ENCODE data around the gene C19orf44.
A peak's percentile ranks its signal among the peaks of the same experiment; 100 is the strongest.
"Not testable (repeated sequence)": the region's sequence is repeated elsewhere in the genome, so short reads cannot be mapped to it uniquely, and the experiment has no call there.

C19orf44 gene

DNA sequence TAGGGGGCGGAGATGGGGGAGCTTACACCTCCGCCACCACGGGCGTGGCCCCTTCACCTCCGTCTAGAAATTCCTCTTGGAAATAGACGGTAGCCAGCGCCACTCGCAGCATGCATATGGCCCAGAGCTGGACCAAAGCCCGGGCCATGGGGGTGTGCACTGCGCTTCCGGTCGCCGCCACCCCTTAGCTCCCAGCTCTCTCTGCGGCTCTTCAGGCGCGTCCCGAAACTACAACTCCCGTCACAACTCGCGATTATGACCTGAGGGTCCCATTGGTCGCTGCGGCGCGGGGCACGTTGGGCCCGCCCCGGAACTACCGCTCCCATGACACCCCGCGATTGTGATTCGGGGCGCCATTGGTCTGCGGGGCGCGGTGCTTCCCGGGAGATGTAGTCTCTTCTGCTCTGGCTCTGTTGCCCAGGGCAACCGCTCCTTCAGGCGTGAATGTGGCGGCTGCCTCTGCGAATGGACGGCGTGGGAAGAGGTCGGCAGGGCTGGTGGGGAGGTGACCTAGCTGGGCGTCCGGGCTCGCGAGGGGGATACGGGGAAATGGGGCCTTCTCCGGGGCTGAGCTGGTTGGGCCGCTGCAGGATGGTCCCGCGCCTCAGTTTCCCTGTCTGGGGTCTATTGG is at the start of gene C19orf44, which contains the start of gene CALR3:
TSS of gene C19orf44 (plus strand) at position 413 of the 631 bp plus-strand sequence. CDS start 4,399 bp downstream, outside the sequence.
TSS of gene CALR3 (minus strand) at position 186 of the 631 bp plus-strand sequence. CDS start at position 148, 38 bp downstream.
- FAIRE-seq (peak; percentile 95), DNase-seq (ENCODE audit: insufficient read length, low spot score) (peak; percentile 92)

DNA sequence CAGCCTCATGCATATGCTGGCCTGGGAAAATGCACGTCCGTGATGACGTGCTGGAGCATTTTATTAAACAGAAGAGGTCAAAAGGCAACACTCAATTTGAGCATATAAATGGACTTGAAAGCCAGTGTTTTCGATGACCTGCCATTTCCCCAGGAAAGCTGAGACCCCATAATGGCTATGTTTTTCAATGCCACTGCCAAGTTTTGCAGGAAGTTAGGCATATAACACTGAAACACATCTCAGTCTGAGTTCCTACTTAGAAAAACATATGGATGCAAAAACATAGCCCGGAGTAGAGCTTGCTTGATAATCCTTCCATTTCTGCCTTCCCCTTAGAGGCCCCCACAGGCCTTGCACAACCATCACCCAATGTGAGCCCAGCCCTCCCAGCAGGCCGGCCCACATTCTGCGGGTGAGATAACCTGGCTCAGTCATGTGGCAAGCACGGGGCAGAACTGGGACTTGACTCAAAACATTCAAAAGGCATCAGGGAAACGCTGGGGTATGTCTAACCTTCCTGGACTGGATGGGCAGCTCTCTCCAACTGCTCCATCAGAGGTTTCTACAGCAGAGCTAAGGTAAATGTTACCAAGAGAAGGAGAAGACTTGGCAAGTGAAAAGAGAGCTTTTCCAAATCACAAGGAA is 49.3 kb upstream of the C19orf44 start:
- peak; percentile 85 for FAIRE-seq
- DNase-seq (ENCODE audit: insufficient read length, low spot score): no peak

DNA sequence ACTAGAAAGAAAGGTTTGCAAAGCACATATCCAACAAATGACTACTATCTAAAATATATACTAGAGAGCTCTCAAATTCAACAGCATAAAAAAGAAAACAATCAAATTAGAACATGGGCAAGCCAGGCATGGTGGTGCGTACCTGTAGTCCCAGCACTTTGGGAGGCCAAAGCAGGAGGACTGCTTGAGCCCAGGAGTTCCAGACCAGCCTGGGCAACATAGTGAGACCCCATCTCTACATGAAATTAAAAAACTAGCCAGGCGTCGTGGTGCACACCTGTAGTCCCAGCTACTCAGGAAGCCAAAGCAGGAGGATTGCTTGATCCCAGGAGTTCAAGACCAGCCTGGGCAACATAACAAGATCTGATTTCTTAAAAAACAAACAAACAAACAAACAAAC is 47.3 kb upstream of the C19orf44 start:
- not testable (repeated sequence) for FAIRE-seq; DNase-seq (ENCODE audit: insufficient read length, low spot score)

DNA sequence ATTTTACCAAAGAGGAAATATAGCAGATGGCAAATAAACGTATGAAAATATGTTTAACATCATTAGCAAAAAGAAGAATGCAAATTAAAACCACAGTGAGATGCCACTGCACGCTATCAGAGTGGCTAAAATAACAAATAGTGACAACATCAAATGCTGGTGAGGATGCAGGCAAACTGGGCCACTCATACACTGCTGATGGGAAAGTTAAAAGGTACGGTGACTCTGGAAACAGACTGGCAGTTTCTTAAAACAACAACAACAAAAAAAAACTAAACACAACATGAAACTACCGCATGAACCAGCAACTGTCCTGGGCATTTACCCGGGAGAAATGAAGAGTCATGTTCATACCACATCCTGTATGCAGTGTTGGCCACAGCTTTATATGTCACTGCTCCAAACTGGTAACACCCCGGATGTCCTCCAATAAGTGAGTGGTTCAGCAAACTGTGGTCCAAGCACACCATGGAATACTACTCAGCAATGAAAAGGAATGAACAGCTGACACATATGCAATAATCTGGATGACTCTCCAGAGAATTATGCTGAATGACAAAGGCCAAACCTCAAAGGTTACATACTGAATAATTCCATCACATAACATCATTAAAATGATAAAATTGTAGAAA is 46.7 kb upstream of the C19orf44 start:
- peak; percentile 87 for FAIRE-seq
- no peak for DNase-seq (ENCODE audit: insufficient read length, low spot score)

DNA sequence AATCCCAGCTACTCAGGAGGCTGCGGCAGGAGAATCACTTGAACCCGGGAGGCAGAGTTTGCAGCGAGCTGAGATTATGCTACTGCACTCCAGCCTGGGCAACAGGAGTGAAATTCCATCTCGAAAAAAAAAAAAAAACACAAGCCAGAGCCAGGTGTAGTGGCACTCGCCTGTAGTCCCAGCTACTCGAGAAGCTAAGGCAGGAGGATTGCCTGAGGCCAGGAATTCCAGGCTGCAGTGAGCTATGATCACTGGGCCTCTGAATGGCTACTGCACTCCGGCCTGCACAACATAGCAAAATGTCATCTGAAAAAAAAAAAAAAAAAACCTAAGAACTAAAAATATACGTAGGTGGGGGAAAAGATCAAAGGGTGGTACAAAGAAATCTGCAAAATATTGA is 43.9 kb upstream of the C19orf44 start:
- no peak for DNase-seq (ENCODE audit: insufficient read length, low spot score)
- no peak for FAIRE-seq

DNA sequence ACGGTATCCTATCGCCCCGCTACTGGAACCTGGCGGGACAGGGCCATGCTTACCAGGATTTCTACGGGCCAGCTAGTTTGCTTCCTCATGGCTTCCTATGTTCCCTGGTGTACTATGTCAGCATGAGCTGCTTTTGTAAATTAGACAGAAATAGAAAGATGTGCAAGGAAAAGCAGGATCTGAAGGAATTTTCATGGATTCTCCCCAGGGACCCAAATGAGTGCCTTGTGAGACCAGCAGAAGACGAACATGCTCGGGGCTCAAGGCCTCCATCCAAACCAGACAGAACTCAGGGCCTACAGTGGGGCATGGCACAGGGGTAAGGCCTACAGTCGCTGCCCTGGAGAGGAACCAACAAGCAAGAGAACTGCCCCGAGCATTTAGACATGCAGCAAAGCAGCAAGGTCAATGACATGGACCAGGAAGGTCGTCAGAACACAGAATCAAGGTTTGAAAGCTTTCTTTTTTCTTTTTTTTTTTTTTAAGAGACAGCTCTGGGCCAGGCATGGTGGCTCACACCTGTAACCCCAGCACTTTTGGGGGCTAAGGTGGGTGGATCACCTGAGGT is 41.8 kb upstream of the C19orf44 start:
- no peak for DNase-seq (ENCODE audit: insufficient read length, low spot score)
- no peak for FAIRE-seq

DNA sequence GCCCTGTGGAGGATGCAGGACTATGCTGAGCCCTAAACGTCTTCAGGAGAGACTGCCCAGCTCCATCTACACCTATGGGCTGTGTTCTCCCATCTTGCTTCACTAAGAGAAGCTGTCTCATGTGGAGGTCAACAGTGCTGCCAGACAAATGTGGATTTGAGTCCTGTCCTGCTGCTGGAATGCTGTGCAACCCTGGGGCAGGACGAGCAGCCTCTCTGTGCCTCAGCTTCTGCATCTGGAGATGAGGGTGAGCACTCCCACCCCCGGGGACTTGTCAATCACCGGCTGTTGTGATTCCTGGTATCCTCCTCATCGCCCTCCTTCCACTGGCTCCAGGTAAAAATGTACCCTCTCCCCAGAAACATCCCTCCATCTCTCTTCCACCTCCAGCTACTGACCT is 40.7 kb upstream of the C19orf44 start:
- DNase-seq (ENCODE audit: insufficient read length, low spot score) (no peak), FAIRE-seq (no peak)

DNA sequence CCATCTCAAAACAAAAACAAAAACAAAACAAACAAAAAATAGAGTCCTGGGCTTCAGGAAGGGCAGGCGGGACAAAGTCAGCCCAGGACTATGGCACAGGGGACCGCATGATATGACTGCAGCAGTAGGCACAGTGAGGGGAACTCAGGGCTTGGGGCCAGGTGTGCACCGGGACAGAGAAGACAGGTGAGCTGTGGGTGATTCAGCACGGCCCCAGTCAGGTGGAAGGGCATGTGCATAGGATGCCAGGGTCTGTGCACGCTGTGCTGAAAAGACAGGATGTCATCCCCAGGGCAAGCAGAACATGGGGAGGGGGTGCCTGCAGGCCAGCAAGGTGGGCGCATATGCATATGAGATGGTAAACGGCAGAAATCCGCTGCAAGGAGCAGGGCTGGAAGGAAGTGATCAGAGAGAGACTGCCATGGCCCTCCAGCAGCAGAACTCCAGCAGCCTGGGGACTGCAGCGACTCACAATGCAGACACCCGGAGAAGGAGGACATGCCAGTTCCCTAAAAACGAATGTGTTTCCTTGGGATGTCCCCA is 39.5 kb upstream of the C19orf44 start:
- FAIRE-seq (no peak), DNase-seq (ENCODE audit: insufficient read length, low spot score) (no peak)

DNA sequence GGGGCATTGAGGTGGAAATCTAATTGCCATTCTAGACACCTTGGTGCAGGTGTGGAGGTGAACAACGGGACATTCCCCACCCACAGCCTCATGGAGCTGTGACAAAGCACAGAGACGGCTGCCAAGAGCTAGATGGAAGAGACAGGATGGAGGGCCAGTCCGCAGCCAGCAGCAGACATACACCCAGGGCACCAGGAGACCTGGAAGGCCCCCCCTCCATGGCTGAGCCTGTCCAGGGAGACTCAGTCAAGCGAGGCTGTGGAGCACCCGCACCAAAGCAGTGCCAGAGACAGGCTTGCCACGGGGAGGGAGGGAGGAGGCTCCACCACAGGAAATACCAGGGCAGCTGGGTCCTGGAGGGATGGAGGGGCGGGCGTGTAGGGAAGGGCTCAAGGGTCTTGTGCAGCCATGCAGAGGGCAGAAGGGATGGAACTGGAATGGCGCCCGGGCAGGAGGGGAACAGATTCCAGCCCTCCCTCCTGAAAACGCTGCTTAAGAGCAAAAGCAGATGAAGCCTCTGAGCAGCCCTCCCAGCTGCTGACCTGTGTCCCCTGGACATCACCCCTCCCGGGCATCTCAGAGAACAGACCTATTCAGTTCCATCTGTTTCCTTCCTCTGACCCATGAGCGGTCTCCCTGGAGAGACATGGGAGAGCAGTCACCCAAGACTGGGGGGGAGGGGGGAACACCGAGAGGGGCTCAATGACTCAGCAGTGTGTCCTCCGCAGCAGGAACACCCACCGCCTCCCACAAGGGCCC is 38.8 kb upstream of the C19orf44 start:
- DNase-seq (ENCODE audit: insufficient read length, low spot score): no peak
- FAIRE-seq: peak; percentile 52

DNA sequence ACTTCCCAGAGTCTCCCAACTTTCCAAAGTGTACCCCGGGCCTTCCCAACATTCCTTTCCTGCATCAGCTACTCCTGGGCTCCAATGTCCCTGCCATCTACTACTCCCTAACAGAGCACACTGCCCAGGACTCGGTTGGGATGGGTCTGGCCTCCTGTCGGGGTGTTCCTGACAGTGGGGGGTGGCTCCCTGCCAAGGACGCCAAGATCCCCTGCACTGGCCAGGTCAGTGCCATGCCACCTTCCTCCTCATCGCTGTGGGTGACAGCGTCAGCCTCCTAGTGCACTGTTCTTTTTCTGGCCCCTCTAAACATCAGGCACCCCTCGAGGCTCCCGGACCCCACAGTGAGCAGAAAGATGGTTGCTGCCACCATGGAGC is 38.3 kb upstream of the C19orf44 start:
- DNase-seq (ENCODE audit: insufficient read length, low spot score) (no peak), FAIRE-seq (no peak)

DNA sequence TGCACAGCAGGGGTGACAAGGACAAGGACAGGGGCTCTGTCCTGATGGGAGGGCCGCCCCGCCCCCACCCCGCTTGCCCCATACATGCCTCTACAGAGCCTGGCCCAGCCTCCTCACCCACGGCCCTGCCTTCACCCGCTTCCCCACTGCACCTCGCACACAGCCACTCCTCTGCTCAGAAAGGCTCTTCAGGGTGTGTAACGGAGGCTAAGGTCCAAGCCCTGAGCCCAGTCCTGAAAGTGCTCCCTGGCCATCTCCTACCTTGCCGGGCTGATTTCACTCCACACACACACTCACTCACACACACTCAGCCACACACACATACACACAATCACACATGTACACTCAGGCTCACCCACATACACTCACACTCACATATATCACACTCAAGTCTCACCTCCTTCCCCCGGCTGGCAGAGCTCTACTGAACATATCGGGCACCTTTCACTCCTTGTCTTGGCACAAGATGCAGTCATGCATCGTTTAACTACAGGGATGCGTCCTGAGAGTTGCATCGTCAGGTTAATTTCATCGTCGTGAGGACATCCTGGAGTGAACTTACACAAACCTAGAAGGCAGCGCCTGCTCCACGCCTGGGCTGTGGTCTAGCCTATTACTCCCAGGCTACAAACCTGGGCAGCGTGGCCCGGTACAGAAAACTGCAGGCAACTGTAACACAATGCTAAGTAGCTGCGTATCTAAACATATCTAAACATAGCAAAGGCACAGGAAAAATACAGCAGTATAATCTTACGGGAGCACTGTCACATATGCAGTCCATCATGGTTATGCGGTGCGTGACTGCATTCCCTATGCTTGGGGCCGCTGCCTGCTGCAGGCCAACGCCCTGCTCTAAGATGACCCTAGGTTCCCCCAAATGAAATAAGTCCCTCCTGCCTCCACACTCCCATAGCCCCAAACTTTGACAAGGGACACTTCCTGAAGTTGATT is 37.5 kb upstream of the C19orf44 start:
- no peak for DNase-seq (ENCODE audit: insufficient read length, low spot score)
- FAIRE-seq: no peak

DNA sequence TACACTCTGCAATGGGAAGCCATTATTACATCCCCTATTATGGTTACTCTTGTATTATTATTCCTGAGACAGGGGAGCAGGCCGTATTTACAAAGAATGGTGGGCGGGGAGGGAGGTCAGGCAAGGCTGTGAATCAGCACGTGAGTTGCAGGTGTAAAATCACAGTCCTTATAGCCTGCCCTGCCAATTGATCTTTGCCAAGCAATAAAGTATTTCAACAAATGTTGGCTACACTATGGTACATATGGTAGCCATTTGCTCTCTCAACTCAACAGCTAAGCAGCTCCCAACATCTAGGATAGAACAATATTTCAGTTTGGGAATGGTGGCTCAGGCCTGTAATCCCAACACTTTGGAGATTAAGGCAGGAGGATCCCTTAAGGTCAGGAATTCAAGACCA is 36.5 kb upstream of the C19orf44 start:
- DNase-seq (ENCODE audit: insufficient read length, low spot score) (no peak), FAIRE-seq (no peak)

DNA sequence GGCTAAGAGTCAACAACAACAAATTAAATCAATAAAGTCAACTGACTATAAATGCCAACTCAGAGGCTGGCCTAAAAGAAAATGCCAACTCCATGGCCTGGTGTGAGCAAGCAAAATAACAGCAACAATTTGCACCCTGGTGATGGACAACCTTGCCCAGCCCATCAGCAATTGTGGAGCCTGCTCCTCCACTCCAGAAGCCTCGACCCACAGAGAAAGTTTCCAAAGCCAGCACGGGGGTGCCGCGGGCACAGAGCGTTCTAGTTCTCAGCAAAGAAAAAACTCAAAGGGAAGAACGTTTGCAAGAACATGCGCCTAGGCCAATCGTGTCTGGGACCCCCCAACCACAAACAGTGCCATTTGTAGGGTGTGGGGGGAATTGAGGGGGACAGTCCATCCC is 35.7 kb upstream of the C19orf44 start:
- DNase-seq (ENCODE audit: insufficient read length, low spot score) (no peak), FAIRE-seq (no peak)

DNA sequence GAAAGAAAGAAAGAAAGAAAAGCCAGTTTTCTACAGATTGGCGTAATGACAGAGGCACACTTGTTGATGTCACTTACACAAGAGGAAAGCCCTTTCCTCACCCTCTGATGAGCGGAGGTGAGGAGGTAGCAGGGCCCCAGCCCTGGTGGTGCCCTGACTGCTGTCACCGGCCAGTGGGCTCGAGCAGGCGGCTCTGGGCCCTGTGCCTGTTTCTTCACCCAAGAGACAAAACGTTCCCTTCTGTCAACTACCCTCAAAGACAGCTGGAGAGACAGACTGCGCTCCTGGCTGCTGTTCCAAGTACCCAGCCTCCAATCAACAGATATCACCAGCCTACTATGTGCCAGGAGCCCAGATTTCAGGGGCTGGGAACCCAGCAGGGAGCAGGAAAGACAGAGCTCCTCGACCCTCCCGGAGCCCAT is 34.6 kb upstream of the C19orf44 start:
- no peak for FAIRE-seq
- DNase-seq (ENCODE audit: insufficient read length, low spot score): no peak

DNA sequence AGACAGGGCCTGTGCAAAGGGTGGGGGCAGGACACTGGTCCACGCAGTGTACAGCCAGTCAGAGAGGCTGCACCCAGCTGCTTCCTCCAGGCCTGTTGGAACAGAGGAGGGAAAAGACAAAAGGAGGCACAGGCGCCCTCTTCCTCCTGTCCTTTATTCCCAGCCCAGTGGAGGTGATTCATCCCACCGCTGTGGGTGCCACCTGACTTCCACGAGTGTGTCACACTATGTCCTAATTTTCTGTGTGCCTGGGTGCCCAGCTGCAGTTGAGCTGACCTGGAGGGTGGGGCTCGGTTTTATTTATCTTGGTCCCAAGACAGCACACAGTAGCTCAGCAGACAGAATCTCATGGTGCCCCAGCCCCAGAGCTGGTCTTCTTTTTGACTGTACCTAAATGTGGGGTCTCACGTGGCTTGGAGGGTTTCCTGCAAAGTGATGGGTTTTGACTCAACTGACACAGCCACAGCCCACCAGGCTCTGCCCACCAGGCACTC is 33.4 kb upstream of the C19orf44 start:
- no peak for DNase-seq (ENCODE audit: insufficient read length, low spot score)
- FAIRE-seq: no peak

DNA sequence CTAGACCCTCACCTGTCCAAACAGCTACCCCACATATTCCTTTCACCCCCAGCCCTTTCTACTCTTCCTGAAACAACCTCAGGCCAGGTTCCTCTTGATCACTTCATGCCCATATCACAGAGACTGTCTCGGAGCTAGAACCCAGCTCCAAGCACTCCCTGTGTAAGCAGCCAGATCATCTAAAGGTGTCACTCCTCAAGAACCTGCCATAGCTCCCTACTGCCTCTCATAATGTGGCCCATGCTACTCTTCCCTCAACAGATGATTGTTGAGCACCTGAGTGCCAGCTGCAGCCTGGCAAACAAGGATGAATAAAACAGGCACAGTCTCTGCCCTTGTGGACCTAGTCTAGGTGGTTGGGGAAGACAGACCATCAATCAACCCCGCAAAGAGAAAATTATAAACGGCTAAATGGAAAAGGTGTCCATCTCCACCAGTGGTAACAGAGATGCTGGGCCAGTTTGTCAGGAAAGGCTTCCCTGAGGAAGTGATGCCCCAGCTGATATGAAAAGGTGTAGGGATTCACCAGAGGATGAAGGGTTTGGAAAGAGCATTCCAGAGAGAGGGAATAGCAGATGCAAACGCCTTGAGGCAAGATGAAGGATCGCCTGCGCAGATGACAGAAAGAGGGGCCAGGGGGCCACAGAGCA is 32.7 kb upstream of the C19orf44 start:
- no peak for FAIRE-seq
- no peak for DNase-seq (ENCODE audit: insufficient read length, low spot score)

DNA sequence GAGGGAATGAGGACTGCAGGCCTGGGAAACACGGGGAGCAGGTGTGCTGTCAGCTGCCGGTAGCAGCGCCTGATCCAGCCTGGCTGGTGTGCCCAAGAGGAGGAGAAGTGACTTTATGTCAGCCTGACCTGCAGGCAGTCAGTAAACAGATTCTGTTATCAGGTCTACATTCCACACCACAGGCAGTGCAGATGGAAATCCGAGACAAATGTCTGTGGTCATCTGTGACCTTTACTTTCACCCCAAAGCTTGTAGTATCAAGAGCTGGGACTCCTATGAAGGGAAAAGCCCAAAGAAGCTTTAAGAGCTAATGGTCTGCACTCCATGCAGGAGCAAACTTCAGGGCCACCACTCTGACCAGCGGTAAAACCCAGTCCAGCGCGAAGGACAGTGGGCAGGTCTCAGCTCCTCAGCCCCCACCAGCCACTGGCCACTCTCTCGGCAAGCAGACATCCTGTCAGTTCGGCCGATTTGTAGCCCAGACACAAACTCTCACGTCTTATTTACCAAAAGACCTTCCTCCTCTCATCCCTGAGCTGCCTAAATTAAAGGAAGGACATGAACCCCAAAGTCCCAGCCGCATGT is 32.1 kb upstream of the C19orf44 start:
- DNase-seq (ENCODE audit: insufficient read length, low spot score) (no peak), FAIRE-seq (no peak)

DNA sequence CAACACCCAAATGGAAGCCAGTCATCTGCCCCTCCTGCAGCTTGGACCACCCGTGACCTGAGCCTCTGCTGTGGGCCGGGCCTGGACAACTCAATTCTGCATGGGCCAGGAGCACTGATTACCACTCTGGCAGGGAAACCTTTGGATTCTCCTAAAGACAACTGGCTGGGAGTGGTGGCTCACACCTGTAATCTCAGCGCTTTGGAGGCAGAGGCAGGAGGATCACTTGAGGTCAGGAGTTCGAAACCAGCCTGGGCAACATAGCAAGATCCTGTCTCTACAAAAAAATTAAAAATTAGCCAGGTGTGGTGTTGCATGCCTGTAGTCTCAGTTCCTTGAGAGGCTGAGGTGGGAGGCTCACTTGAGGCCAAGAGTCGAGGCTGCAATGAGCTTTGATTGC is 31.0 kb upstream of the C19orf44 start:
- DNase-seq (ENCODE audit: insufficient read length, low spot score): no peak
- FAIRE-seq: no peak
